ENCODE data around the gene TBX1.
"Not testable (repeated sequence)": the region's sequence is repeated elsewhere in the genome, so short reads cannot be mapped to it uniquely, and the experiment has no call there.

TBX1 gene

DNA sequence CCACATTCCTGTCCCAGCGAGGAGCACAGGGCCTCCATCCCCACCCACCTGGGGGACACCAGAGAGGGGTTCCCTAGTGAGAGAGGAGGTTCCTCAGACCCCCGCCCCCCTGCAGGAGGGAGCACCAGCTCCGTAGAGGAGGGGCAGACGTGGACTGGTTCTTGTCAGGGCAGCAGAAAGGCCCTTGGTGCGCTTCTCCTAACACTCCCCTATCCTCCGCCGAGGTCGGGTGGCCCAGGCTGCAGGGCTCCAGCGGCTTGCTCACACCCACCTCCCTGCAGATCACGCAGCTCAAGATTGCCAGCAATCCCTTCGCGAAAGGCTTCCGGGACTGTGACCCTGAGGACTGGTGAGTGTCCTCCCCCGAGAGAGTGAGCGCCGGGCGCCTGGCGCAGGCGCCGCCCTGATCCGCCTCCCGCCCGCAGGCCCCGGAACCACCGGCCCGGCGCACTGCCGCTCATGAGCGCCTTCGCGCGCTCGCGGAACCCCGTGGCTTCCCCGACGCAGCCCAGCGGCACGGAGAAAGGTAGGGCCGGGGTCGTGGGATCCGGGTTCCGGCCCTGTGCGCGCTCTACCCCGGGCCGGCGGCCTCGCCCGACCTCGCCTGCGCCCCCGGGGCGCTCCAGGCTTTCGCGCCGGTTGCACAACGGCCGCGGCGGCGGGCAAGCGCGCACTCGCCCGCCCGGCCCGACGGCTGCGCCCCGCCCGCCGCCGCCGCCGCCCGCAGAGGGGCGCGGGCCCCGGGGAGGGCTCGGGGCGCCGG is 5.1 kb downstream of the TBX1 start:
- no peak for DNase-seq (ENCODE audit: low spot score)

- DNase-seq (ENCODE audit: low spot score) = no peak
Observed at GRCh38 chr22:19766240-19766510, 5.6 kb downstream of the TBX1 start.

GRCh38 chr22:19766511-19767426 is 6.2 kb downstream of the TBX1 start:
- DNase-seq (ENCODE audit: low spot score) = no peak

DNA sequence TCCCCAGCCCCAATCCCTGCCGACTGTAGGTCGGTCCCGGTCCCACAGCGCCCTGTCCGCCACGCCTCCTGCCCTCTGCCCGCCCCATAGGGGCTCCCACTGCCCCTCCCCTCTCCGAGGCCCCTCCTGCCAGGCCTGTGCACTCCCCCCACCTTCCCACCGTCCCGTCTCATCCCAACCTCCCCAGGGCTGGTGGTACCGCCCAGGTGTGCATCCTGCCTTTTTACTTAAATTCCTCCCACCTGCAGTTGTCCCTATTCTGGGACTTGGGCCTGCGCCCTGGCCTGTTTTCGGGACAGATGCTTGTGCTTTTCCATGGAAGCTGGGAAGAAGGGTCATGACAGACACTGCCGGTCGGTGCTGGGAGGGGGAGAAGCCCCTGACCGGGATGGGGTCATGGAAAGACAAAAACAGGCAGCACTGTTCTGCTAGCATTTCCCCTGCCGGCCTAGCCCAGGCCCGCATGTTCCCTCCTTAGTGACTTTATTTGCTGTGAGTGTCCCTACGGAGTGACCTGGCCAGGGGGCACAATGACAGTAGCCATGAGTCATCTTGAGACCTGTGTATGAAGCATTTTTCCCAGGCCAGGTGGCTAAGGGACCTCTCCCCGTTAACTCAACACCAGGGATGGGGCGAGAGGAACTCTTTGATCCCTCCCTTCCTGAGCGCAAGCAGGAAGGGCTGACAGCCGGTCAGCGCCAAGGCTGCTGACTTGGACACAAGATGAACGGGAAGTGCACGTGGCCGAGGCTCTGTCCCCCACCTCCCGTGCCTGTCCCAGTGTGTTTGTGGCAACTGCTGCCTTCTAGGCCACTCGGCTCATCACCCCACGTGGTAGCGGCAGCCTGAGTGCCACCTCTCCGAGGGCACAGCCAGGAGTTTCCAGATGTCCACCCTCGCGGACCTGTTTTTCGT is 7.1 kb downstream of the TBX1 start:
- no peak for DNase-seq (ENCODE audit: low spot score)

- no peak for DNase-seq (ENCODE audit: low spot score)
Observed at GRCh38 chr22:19769393-19769715, 8.8 kb downstream of the TBX1 start.

DNA sequence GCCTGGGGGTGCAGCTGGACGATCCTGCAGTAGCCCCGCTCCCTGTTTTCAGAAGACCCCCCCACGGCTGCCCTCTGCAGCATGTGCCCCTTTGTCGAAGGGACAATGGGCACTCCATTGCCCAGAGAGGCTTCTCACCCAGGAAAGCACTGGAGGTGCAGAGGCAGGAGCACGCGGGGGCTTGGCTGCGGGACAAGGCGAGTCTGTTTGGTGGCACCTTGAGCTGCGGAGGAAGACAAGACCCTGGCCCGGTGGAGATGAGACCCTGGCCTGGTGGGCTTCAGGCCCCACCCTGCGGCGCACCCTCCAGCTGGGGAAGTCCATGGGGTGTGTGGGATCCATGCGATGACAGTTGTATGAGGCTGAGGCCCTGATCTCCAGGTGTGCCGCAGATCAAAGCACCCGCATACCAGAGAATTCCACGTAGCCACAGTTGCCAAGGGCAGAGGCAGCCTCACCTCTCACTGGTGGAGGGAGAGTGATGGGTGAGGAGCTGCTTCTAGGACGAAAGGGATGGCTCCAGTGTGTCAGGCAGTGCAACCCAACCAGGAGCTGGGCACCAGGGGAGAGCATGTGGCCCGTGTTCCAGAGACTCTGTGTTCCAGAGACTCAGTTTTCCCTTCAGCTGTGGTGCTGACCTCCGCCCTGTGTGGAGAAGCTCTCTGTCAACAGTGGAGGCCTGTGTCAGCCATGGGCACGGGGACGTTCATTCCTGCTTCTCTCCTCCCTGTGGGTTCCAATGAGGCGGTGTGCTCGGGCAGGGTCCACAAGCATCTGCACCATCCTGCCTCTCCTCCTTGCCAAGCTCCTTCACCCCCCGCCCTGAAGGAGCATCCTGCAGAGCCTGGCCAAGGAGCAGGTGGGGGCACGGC is 10.0 kb downstream of the TBX1 start:
- no peak for DNase-seq (ENCODE audit: low spot score)

GRCh38 chr22:19772422-19772672 is 11.8 kb downstream of the TBX1 start:
- no peak for DNase-seq (ENCODE audit: low spot score)

GRCh38 chr22:19772673-19773469 is 12.3 kb downstream of the TBX1 start:
- DNase-seq (ENCODE audit: low spot score) = no peak

DNA sequence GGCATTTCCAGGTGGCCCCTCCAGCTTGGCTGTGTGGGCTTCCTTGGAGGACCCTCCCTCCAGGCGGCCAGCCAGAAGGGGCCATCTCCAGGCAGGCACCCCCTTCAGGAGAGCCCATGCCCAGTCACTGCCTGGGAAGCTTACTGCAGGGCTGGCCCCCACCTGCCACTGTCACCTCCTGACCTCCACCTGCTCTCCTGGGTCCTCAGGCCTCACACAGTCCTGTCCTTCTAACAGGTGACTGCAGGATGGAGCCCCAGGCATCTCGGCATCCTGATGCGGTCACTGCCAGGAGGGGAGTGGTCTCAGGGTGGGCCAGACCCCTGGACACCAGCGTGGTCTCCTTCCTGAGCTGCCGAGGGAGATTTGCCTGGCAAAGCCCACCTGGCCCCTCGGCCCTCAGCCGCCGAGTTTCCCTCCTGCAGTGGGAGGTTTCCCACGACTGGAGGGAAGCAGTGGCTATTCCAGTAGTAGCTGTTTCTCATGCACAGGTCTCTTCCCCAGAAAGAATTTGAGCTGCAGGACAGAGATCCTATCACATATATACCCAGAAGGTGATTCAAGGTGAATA is 13.0 kb downstream of the TBX1 start:
- DNase-seq (ENCODE audit: low spot score) = no peak

GRCh38 chr22:19774628-19775027 is 14.1 kb downstream of the TBX1 start:
- DNase-seq (ENCODE audit: low spot score) = no peak

GRCh38 chr22:19775496-19776325 is 15.1 kb downstream of the TBX1 start:
- DNase-seq (ENCODE audit: low spot score) = no peak

- DNase-seq (ENCODE audit: low spot score) = no peak
Observed at GRCh38 chr22:19776433-19777031, 16.0 kb downstream of the TBX1 start.

DNA sequence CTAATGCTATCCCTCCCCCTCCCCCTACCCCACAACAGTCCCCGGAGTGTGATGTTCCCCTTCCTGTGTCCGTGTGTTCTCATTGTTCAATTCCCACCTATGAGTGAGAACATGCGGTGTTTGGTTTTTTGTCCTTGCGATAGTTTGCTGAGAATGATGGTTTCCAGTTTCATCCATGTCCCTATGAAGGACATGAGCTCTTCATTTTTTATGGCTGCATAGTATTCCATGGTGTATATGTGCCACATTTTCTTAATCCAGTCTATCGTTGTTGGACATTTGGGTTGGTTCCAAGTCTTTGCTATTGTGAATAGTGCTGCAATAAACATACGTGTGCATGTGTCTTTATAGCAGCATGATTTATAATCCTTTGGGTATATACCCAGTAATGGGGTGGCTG is 16.6 kb downstream of the TBX1 start:
- DNase-seq (ENCODE audit: low spot score) = not testable (repeated sequence)

DNA sequence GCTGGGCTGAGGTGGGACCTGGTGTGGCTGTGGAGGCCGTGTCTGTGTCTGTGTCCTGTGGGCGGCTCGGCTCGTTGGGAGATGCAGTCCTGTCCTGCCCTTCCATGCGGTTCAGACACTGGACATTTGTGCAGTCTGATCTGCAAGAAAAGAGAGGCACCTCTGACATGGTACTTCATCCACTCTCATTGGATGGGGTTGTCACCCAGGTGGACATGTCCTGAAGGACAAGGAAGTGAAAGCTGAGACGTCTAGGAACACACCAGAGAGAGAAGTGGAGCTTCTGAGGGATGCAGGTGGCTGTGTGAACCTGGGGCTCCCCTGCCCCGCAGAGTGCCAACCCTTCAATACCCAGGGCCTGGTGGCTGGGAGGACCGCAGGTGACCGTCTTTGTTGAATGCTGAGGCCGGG is 18.4 kb downstream of the TBX1 start:
- no peak for DNase-seq (ENCODE audit: low spot score)

DNA sequence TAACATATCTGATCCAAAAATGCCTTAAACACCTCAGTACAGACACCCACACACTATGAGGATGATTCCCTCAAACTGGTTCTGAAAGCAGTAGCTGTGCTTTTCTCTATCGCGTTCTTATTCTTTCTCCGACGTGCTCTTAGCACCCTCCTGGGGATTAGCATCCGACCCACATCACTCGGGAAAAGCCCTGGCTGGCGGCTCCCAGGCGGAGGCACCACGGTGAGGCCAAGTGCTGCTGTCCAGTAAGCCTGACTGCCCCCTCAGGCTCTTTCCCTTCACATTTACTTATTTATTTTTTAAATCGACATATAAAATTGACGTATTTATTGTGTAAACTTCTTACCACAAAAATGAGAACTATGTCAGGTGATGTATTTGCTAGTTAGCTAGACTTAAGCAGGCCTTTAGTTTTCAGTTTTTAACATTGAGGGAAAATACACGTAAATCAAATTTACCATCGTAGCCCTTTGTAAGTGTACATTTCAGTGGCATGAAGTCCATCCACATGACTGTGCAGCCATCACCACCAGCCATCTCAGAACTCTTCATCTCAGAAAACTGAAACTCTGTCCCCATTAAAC is 19.2 kb downstream of the TBX1 start:
- no peak for DNase-seq (ENCODE audit: low spot score)

GRCh38 chr22:19782533-19782932 is 22.0 kb downstream of the TBX1 start:
- DNase-seq (ENCODE audit: low spot score) = no peak

DNA sequence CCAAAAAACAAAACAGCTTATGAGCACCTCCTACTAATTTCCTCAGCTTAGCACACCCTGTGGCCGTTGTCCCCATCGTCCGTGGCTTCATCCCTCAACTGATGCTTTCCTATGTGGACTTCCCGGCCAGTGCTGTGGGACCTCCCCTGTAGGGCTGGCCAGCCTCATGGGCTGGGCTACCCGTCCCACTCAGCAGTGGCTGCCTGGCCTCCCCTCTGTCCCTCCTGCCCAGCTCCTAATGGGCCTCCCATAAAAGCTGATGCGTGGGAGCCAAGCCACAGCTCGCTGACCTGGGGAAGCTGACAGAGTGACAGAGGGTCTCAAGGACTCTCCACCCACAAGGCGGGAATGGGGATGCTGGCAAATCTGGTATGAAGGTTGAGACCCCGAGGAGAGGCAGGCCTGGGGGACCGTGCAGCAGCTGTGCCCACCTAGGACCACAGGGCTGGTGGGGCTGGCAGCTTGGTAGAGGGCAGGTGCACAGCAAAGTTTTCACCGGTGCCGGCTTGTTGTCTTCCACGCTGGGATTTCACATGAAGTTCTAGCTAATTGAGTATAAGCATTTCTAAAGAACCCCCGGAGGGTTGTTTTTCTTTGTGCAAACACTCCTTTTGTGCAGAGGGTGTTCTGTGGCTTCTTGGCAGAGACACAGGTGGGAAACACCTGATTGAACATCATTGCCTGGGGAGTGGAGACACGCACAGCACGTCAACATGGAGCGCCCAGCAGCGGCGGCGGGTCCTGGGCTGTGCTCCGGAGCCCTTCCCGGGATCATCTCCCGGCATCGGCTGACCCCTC is 23.2 kb downstream of the TBX1 start:
- DNase-seq (ENCODE audit: low spot score) = no peak
